Right lobe of liver (tissue), 4 donors: ENCODE data around the gene EPHA4.

Source experiments
- POLR2A ChIP-seq: fragments of 450-650 bp; IDR thresholded peaks from one replicate; pipeline ENCODE4 v1.6.1; 2017; ENCODE audit warnings: antibody characterized with exemption, mild to moderate bottlenecking
- TF ChIP-seq, protein P1 (sequence below), 4 donors: fragments of 200-600 bp in 3 of 4; fragments of 450-650 bp in 1 of 4; IDR thresholded peaks; one replicate each; pipeline versions ENCODE4 v1.5.1 to v1.8.0; 2016 to 2022; ENCODE audit warnings: antibody characterized with exemption in 4 of 4, mild to moderate bottlenecking in 2 of 4
- donor health status: DM: no; HTN: no; CAD: no.
- donor health status: DM: no; HTN: no; CAD: no.
- donor health status: DM: no; HTN: yes; CAD: no.

DNA sequence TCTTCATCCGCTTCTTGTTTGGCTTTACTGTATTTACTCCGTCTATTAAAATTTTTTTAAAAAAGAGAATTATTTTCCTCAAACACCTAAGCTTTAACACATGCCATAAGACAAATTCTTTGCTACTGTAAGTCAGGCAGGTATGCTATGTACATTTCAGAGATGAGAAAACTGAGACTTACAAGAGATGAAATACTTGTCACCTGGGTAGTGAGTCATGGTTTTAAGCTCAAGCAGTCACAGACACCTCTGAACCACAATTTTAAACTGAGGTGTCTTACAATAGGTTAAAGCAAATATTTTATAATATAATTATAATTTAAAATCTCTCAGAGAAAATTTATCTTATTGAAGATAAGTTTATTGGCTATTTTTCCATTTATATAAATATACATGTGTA lies 126.0 kb downstream of the EPHA4 start:
- TF ChIP-seq, protein P1, sequence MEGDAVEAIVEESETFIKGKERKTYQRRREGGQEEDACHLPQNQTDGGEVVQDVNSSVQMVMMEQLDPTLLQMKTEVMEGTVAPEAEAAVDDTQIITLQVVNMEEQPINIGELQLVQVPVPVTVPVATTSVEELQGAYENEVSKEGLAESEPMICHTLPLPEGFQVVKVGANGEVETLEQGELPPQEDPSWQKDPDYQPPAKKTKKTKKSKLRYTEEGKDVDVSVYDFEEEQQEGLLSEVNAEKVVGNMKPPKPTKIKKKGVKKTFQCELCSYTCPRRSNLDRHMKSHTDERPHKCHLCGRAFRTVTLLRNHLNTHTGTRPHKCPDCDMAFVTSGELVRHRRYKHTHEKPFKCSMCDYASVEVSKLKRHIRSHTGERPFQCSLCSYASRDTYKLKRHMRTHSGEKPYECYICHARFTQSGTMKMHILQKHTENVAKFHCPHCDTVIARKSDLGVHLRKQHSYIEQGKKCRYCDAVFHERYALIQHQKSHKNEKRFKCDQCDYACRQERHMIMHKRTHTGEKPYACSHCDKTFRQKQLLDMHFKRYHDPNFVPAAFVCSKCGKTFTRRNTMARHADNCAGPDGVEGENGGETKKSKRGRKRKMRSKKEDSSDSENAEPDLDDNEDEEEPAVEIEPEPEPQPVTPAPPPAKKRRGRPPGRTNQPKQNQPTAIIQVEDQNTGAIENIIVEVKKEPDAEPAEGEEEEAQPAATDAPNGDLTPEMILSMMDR (IDR thresholded peaks at IDR 0.05) = no peak
- no peak for TF ChIP-seq POLR2A
